ENCODE data around the gene CA5B.

DNA sequence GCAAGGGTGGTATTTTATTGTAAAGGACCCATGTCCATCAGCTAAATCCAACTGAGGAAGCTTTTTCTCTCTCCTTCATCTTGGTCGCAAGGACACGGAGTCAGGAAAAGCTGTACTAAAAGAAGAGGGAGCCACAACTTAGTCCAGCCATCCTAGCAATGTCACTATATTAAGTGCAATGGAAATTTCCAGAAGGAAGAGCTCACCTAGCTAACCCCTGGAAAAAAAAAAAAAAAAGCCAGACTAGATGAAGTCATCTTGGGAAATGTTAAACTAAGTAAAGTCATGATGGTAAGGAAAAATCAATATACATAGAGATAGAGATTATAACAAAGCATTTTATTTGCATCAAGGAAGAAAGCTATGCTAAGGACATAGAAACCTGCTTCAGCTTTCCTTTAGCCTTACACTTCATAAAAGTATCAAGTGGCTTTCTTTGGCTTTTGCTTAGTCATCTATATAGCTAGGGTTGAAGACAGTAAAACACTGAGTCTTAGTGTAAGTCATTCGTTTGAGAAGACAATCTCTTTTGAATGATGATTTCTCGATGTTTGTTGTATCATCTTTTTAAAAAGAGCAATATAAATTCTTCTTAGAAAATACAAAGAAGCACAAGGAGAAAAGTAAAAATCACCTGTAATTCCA, 18.6 kb upstream of the CA5B start:
- TF ChIP-seq NRF1 (IDR thresholded peaks at IDR 0.05; ENCODE audit: low read depth, low read length) (no peak), TBP (IDR thresholded peaks at IDR 0.05; ENCODE audit: low read depth, low read length) (no peak), POLR2A (IDR thresholded peaks at IDR 0.05; ENCODE audit: control extremely low read depth in 1 of 2, low read depth in 2 of 2, low read length in 2 of 2) (no peak), TAF1 (IDR thresholded peaks at IDR 0.05; ENCODE audit: low read depth, low read length) (no peak), CTBP2 (IDR thresholded peaks at IDR 0.05; ENCODE audit: borderline replicate concordance, insufficient read depth, insufficient read length, low read length) (no peak), NANOG (IDR thresholded peaks at IDR 0.05; ENCODE audit: insufficient read depth, low read depth, low read length, poor library complexity, severe bottlenecking) (no peak), CHD2 (IDR thresholded peaks at IDR 0.05; ENCODE audit: low read length) (no peak), RFX5 (IDR thresholded peaks at IDR 0.05; ENCODE audit: borderline replicate concordance, low read depth, low read length) (no peak)
- TF ChIP-seq, protein P1, sequence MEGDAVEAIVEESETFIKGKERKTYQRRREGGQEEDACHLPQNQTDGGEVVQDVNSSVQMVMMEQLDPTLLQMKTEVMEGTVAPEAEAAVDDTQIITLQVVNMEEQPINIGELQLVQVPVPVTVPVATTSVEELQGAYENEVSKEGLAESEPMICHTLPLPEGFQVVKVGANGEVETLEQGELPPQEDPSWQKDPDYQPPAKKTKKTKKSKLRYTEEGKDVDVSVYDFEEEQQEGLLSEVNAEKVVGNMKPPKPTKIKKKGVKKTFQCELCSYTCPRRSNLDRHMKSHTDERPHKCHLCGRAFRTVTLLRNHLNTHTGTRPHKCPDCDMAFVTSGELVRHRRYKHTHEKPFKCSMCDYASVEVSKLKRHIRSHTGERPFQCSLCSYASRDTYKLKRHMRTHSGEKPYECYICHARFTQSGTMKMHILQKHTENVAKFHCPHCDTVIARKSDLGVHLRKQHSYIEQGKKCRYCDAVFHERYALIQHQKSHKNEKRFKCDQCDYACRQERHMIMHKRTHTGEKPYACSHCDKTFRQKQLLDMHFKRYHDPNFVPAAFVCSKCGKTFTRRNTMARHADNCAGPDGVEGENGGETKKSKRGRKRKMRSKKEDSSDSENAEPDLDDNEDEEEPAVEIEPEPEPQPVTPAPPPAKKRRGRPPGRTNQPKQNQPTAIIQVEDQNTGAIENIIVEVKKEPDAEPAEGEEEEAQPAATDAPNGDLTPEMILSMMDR (IDR thresholded peaks at IDR 0.05; ENCODE audit: control extremely low read depth in 1 of 3, insufficient read depth in 1 of 3, low read depth in 1 of 3, low read length in 3 of 3) = no peak
- TF ChIP-seq, protein P2, sequence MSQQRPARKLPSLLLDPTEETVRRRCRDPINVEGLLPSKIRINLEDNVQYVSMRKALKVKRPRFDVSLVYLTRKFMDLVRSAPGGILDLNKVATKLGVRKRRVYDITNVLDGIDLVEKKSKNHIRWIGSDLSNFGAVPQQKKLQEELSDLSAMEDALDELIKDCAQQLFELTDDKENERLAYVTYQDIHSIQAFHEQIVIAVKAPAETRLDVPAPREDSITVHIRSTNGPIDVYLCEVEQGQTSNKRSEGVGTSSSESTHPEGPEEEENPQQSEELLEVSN (IDR thresholded peaks at IDR 0.05) = no peak
